DND-41 (cell line): Measurements from ENCODE around the gene DENND1A.

Experiments
- ATAC-seq: fragments of 200-7000 bp; cut with Tn5 transposase; 3 replicates; pipeline ENCODE4 v1.9.1; 2021; ENCODE audit warnings: low read depth; ENCODE audit not compliant: insufficient read depth
- DNase-seq: peaks from one replicate; pipeline ENCODE4 v3.0.0-alpha.2; 2020
- H2AFZ ChIP-seq: 2 replicates; pipeline ENCODE4 v1.6.0; 2012; ENCODE audit warnings: low read depth, low read length
- H3K27ac ChIP-seq: 2 replicates; pipeline ENCODE4 v1.5.1; 2012; ENCODE audit warnings: low read length, inconsistent platforms
- H3K27me3 ChIP-seq: fragments of 200-600 bp; sonication (generic); 2 replicates; pipeline ENCODE4 v1.6.0; 2012; ENCODE audit warnings: low read length, mild to moderate bottlenecking, inconsistent platforms; ENCODE audit not compliant: insufficient read depth, poor library complexity
- H3K36me3 ChIP-seq: 2 replicates; pipeline ENCODE4 v1.5.1; 2012; ENCODE audit warnings: low read length, inconsistent platforms; ENCODE audit not compliant: insufficient read depth
- H3K4me1 ChIP-seq: 2 replicates; pipeline ENCODE4 v1.5.1; 2012; ENCODE audit warnings: mild to moderate bottlenecking, low read length; ENCODE audit not compliant: insufficient read depth
- H3K4me2 ChIP-seq: 2 replicates; pipeline ENCODE4 v1.6.0; 2012; ENCODE audit warnings: mild to moderate bottlenecking, moderate library complexity, low read length, inconsistent platforms; ENCODE audit not compliant: insufficient read depth
- H3K4me3 ChIP-seq, 2 experiments: fragments of 200-600 bp in 1 of 2; shearing (Covaris generic) in 1 of 2; 2 replicates each; pipeline ENCODE4 v1.5.1; 2012 to 2016; ENCODE audit warnings: inconsistent platforms in 2 of 2, low read length in 2 of 2, mild to moderate bottlenecking in 2 of 2, low read depth in 1 of 2, moderate library complexity in 1 of 2
- H3K79me2 ChIP-seq: 2 replicates; pipeline ENCODE4 v1.6.0; 2012; ENCODE audit warnings: low read length, inconsistent platforms; ENCODE audit not compliant: insufficient read depth
- H3K9ac ChIP-seq: 2 replicates; pipeline ENCODE4 v1.6.0; 2012; ENCODE audit warnings: low read depth, mild to moderate bottlenecking, inconsistent platforms, low read length, moderate library complexity
- H3K9me3 ChIP-seq: 2 replicates; pipeline ENCODE4 v1.5.1; 2012; ENCODE audit warnings: low read length, moderate library complexity, mild to moderate bottlenecking, inconsistent platforms; ENCODE audit not compliant: insufficient read depth, severe bottlenecking
- H4K20me1 ChIP-seq: 2 replicates; pipeline ENCODE4 v1.6.0; 2012; ENCODE audit warnings: low read length; ENCODE audit not compliant: insufficient read depth
- EZH2 ChIP-seq: IDR thresholded peaks from 3 replicates; pipeline ENCODE4 v1.6.1; 2012; ENCODE audit warnings: borderline replicate concordance, low read depth, mild to moderate bottlenecking, moderate library complexity, low read length, inconsistent platforms; ENCODE audit not compliant: severe bottlenecking
- TF ChIP-seq, protein P1 (sequence below): IDR thresholded peaks from 2 replicates; pipeline ENCODE4 v1.5.1; 2012; ENCODE audit warnings: borderline replicate concordance, low read length, moderate library complexity, mild to moderate bottlenecking; ENCODE audit not compliant: poor library complexity, severe bottlenecking; ENCODE audit errors: extremely low read depth

Gene DENND1A

DNA sequence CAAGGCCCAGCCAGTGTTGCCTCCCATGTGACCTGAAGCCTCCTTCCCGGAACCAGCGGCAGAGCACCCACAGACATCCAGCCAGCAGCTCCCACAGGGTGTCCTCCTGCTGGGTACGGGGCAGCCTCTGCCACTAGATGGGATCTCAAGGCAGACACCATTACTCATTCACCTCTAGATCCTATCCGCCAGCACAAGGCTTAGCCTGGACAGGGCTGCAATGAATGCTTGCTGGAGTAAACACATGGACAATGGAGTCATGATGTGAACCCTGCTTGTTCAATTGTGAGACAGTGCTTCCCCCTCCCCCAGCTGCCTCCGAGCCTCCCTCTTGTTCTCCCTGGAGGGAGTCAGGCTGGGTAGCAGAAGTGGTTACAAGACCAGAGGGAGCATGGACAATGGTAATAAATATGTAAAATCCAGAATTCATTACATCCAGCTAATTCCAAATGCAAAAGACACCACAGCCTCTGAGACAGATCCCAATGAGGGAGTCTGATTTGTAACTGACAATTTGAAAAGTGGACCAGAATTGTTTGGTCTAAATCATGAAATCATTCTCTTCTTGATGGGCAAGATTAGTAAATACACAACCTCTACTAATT, 441.9 kb downstream of the DENND1A start:
- ATAC-seq (no peak), DNase-seq (no peak)
- no peak overlapping the region for H3K27ac ChIP-seq
- no peaks in the 10 kb centered on the region for H3K9me3 ChIP-seq
- no peaks in the 10 kb centered on the region for H3K36me3 ChIP-seq
- no peaks in the 10 kb centered on the region for H3K79me2 ChIP-seq
- no peaks in the 10 kb centered on the region for H3K27me3 ChIP-seq
- H3K4me3 ChIP-seq: no peak overlapping the region
- no peak overlapping the region for H3K9ac ChIP-seq
- no peaks in the 10 kb centered on the region for H3K4me1 ChIP-seq
- no peaks in the 10 kb centered on the region for H4K20me1 ChIP-seq
- no peak overlapping the region for H3K4me2 ChIP-seq
- no peak overlapping the region for H2AFZ ChIP-seq
- no peak for TF ChIP-seq EZH2
- TF ChIP-seq, protein P1, sequence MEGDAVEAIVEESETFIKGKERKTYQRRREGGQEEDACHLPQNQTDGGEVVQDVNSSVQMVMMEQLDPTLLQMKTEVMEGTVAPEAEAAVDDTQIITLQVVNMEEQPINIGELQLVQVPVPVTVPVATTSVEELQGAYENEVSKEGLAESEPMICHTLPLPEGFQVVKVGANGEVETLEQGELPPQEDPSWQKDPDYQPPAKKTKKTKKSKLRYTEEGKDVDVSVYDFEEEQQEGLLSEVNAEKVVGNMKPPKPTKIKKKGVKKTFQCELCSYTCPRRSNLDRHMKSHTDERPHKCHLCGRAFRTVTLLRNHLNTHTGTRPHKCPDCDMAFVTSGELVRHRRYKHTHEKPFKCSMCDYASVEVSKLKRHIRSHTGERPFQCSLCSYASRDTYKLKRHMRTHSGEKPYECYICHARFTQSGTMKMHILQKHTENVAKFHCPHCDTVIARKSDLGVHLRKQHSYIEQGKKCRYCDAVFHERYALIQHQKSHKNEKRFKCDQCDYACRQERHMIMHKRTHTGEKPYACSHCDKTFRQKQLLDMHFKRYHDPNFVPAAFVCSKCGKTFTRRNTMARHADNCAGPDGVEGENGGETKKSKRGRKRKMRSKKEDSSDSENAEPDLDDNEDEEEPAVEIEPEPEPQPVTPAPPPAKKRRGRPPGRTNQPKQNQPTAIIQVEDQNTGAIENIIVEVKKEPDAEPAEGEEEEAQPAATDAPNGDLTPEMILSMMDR: no peak

DNA sequence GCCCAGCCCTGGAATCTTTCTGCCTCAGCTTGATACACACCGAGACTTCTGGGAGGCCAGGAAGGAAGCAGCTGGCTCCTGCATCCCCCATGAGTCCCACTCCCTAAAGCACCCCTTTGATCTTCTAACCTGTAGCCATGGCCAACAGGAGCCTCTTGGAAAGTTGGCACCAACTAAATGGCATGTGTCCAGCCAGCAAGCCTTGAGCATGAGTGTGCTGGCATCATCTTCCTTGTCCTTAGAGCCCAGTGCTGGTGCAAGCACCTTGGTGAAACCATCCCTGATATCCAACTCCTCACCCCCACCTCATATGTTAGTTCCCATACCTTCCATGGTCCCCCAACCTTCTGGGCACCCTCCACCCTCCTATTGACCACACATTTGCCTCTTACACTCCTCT, 443.5 kb downstream of the DENND1A start:
- TF ChIP-seq, protein P1: no peak
- no peak for TF ChIP-seq EZH2
- Histone ChIP-seq H3K4me2 (no peak overlapping the region), H3K9me3 (no peaks in the 10 kb centered on the region), H3K27ac (no peak overlapping the region), H3K9ac (no peak overlapping the region), H3K27me3 (no peaks in the 10 kb centered on the region), H3K4me3 (no peak overlapping the region), H3K36me3 (no peaks in the 10 kb centered on the region), H3K4me1 (no peaks in the 10 kb centered on the region), H3K79me2 (no peaks in the 10 kb centered on the region), H4K20me1 (no peaks in the 10 kb centered on the region), H2AFZ (no peak overlapping the region)
- no peak for ATAC-seq
- DNase-seq: no peak

DNA sequence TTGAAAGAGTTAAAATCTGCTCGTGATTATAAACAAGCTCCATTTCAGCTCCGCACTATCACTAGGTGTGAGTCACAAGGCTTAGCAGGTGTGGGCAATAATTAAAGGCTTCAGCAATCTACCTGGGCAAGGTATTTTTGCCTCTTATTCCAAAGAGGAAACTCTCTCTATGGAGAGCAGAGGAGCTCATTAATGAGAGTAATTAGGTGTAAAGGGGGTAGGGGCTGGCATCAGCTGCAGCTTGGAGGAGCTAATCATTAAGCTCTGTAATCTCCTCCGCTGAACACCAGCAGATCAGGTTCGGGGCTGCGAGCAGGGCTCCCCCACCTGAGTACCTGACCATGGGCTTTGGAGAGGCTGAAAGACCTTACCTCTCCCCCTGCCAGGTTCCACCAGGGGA, 444.7 kb downstream of the DENND1A start:
- Histone ChIP-seq H3K4me3 (no peak overlapping the region), H3K9me3 (no peaks in the 10 kb centered on the region), H3K9ac (no peak overlapping the region), H3K4me2 (no peak overlapping the region), H3K36me3 (no peaks in the 10 kb centered on the region), H2AFZ (no peak overlapping the region), H3K79me2 (no peaks in the 10 kb centered on the region), H3K4me1 (no peaks in the 10 kb centered on the region), H3K27me3 (no peaks in the 10 kb centered on the region), H3K27ac (no peak overlapping the region), H4K20me1 (no peaks in the 10 kb centered on the region)
- TF ChIP-seq EZH2: no peak
- TF ChIP-seq, protein P1: no peak
- DNase-seq (no peak), ATAC-seq (no peak)
